HG03521 (cell line): Measurements from ENCODE around the gene AP3M1.
"Not testable (repeated sequence)": the region's sequence is repeated elsewhere in the genome, so short reads cannot be mapped to it uniquely, and the experiment has no call there.

Source experiments
- ATAC-seq: cut with Tn5 transposase; IDR thresholded peaks from one replicate; pipeline ENCODE4 v1.9.1; 2021; ENCODE audit warnings: mild to moderate bottlenecking, moderate library complexity; ENCODE audit not compliant: unreplicated experiment

AP3M1 gene

GRCh38 chr10:74163319-74164068 is 12.9 kb upstream of the AP3M1 start:
- ATAC-seq: no peak

- no peak for ATAC-seq
Measured at GRCh38 chr10:74160013-74160412, 9.4 kb upstream of the AP3M1 start.

- ATAC-seq: peak; percentile 64
Measured at GRCh38 chr10:74156919-74157289, 6.3 kb upstream of the AP3M1 start.

GRCh38 chr10:74153676-74154075 is 3.0 kb upstream of the AP3M1 start:
- ATAC-seq: no peak

- ATAC-seq: no peak
Measured at GRCh38 chr10:74153123-74153522, 2.5 kb upstream of the AP3M1 start.

GRCh38 chr10:74151879-74152722 is 1.5 kb upstream of the AP3M1 start:
- no peak for ATAC-seq

GRCh38 chr10:74150990-74151878 is 606 bp upstream of the AP3M1 start, which contains the start of gene ADK:
ADK (plus strand) TSS chr10:74151221; CDS start chr10:74151279, 58 bp downstream.
- ATAC-seq: peak; percentile 88

- ATAC-seq: not testable (repeated sequence)
Measured at GRCh38 chr10:74146980-74147379, 3.6 kb downstream of the AP3M1 start.

- ATAC-seq: no peak
Measured at GRCh38 chr10:74145133-74145532, 5.5 kb downstream of the AP3M1 start.

- ATAC-seq: no peak
Measured at GRCh38 chr10:74140553-74140952, 10.1 kb downstream of the AP3M1 start.

- no peak for ATAC-seq
Measured at GRCh38 chr10:74139981-74140380, 10.6 kb downstream of the AP3M1 start.

GRCh38 chr10:74138596-74138995 is 12.0 kb downstream of the AP3M1 start:
- not testable (repeated sequence) for ATAC-seq

GRCh38 chr10:74137992-74138391 is 12.6 kb downstream of the AP3M1 start:
- ATAC-seq: no peak

- no peak for ATAC-seq
Measured at GRCh38 chr10:74135452-74135851, 15.2 kb downstream of the AP3M1 start.

- ATAC-seq: no peak
Measured at GRCh38 chr10:74133923-74134820, 16.5 kb downstream of the AP3M1 start.

GRCh38 chr10:74123081-74123480 is 27.5 kb downstream of the AP3M1 start:
- no peak for ATAC-seq

GRCh38 chr10:74122060-74122459 is 28.6 kb downstream of the AP3M1 start:
- no peak for ATAC-seq

- no peak for ATAC-seq
Measured at GRCh38 chr10:74121368-74121767, 29.3 kb downstream of the AP3M1 start.

GRCh38 chr10:74120911-74121310 is 29.7 kb downstream of the AP3M1 start:
- no peak for ATAC-seq

- ATAC-seq: no peak
Measured at GRCh38 chr10:74118804-74119203, 31.8 kb downstream of the AP3M1 start.
